ENCODE measurements around the gene DPF3. TPM values are rescaled to one million over a fixed set of nuclear protein-coding genes. Genes with fewer than 3 reads are reported as not detected.

Gene DPF3
- total RNA-seq, 1 experiment from 2014 or later, result 1.9 TPM

DNA sequence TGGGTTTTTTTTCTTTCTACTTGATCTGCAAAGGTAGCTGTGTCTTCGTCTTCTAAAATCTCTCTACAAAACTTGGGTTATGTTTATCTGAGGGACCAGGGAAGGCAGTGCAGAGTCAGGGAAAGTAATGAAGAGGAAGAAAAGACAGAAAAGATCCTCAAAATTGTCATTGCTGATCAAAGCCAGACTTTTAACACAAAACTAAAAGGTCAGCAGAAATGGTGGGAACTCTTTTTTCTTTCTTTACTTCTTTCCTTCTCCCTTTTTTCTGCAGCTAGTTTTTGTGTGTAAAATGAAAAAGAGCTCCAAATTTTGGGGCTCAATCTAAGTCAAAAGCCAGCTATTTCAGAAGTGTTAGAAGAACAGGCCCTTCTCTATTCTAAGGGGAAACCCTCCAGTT, 11.9 kb downstream of the DPF3 start:
- no peak for DNase-seq (ENCODE audit: unreplicated experiment)
- TF ChIP-seq, protein P1, sequence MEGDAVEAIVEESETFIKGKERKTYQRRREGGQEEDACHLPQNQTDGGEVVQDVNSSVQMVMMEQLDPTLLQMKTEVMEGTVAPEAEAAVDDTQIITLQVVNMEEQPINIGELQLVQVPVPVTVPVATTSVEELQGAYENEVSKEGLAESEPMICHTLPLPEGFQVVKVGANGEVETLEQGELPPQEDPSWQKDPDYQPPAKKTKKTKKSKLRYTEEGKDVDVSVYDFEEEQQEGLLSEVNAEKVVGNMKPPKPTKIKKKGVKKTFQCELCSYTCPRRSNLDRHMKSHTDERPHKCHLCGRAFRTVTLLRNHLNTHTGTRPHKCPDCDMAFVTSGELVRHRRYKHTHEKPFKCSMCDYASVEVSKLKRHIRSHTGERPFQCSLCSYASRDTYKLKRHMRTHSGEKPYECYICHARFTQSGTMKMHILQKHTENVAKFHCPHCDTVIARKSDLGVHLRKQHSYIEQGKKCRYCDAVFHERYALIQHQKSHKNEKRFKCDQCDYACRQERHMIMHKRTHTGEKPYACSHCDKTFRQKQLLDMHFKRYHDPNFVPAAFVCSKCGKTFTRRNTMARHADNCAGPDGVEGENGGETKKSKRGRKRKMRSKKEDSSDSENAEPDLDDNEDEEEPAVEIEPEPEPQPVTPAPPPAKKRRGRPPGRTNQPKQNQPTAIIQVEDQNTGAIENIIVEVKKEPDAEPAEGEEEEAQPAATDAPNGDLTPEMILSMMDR (IDR thresholded peaks at IDR 0.05; ENCODE audit: unreplicated experiment), result no peak
- Mint-ChIP-seq H3K27ac (ENCODE audit: low read depth, unreplicated experiment) (no peak overlapping the region), H3K4me3 (ENCODE audit: unreplicated experiment) (no peak overlapping the region), H3K27me3 (ENCODE audit: insufficient read depth, unreplicated experiment) (no peaks in the 10 kb centered on the region), H3K4me1 (ENCODE audit: insufficient read depth, unreplicated experiment) (no peaks in the 10 kb centered on the region), H3K36me3 (ENCODE audit: insufficient read depth, unreplicated experiment) (no peaks in the 10 kb centered on the region), H3K9me3 (ENCODE audit: unreplicated experiment) (no peaks in the 10 kb centered on the region)
- ChIA-PET POLR2A (interaction anchor here (0.6 kb wide), 1 partner anchor 1549 kb away, joined by 3 read pairs; no protein-coding TSS in a partner anchor), CTCF (interaction anchor here (0.6 kb wide), 2 partner anchors 323 to 727 kb away, joined by 3 read pairs; no protein-coding TSS in a partner anchor)
- intact Hi-C loops (cut with micrococcal nuclease), result no loop called here
- BruUV-seq (replicated peaks), result no TSS peak

DNA sequence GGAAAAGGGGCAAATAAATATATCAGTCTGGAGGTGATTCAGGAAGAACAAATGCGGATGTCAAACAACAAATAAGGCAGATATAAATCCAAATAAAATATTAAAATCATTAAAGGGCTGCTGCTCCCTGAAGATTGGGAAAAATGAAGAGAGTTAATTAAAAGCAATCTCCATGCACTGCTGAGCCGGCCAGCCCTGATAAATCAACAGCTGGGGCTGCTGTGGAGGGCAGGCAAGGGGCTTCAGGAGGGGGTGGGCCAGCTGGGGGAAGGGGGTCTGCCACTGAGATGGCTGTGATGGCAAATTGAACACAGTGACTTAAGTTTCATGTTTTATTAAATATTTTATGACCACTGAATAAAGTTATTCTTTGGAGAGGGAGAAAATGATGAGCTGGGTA, 12.4 kb downstream of the DPF3 start:
- H3K4me3 Mint-ChIP-seq (ENCODE audit: unreplicated experiment), result no peak overlapping the region
- TF ChIP-seq, protein P1 (IDR thresholded peaks at IDR 0.05; ENCODE audit: unreplicated experiment), result no peak
- H3K27ac Mint-ChIP-seq (ENCODE audit: low read depth, unreplicated experiment), result no peak overlapping the region
- ChIA-PET POLR2A (interaction anchor here (0.6 kb wide), 1 partner anchor 1550 kb away, joined by 3 read pairs; no protein-coding TSS in a partner anchor), CTCF (interaction anchor here (0.6 kb wide), 2 partner anchors 323 to 726 kb away, joined by 3 read pairs; no protein-coding TSS in a partner anchor)
- H3K36me3 Mint-ChIP-seq (ENCODE audit: insufficient read depth, unreplicated experiment), result no peaks in the 10 kb centered on the region
- intact Hi-C loops (cut with micrococcal nuclease), result no loop called here
- no peak for DNase-seq (ENCODE audit: unreplicated experiment)
- no peaks in the 10 kb centered on the region for H3K4me1 Mint-ChIP-seq (ENCODE audit: insufficient read depth, unreplicated experiment)
- H3K27me3 Mint-ChIP-seq (ENCODE audit: insufficient read depth, unreplicated experiment), result no peaks in the 10 kb centered on the region
- H3K9me3 Mint-ChIP-seq (ENCODE audit: unreplicated experiment), result no peaks in the 10 kb centered on the region
- BruUV-seq (replicated peaks), result no TSS peak

DNA sequence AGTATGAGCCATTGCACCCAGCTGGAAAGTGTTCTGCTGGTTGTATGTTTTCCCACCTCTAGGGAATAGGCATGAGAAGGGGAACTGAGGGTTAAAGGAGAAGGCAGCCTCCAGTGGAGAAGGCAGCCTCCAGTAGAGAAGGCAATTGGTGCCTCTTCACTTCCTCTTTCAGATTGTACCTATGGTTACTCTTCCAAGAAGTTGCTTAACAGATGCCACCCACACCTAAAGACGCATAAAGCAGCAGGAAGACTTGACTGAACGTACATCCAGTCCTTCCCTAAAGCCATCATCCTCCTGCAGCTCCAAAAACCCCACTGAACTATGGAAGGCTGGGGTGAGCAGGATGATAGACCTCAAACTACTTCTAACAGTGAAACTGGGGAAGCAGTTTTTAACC, 13.1 kb downstream of the DPF3 start:
- TF ChIP-seq, protein P1 (IDR thresholded peaks at IDR 0.05; ENCODE audit: unreplicated experiment), result no peak
- ChIA-PET CTCF (no interaction called here), POLR2A (no interaction called here)
- no peak overlapping the region for H3K27ac Mint-ChIP-seq (ENCODE audit: low read depth, unreplicated experiment)
- no peak overlapping the region for H3K4me3 Mint-ChIP-seq (ENCODE audit: unreplicated experiment)
- no peaks in the 10 kb centered on the region for H3K36me3 Mint-ChIP-seq (ENCODE audit: insufficient read depth, unreplicated experiment)
- H3K27me3 Mint-ChIP-seq (ENCODE audit: insufficient read depth, unreplicated experiment), result no peaks in the 10 kb centered on the region
- no peaks in the 10 kb centered on the region for H3K4me1 Mint-ChIP-seq (ENCODE audit: insufficient read depth, unreplicated experiment)
- H3K9me3 Mint-ChIP-seq (ENCODE audit: unreplicated experiment), result no peaks in the 10 kb centered on the region
- BruUV-seq (replicated peaks), result no TSS peak
- no peak for DNase-seq (ENCODE audit: unreplicated experiment)
- intact Hi-C loops (cut with micrococcal nuclease), result no loop called here

DNA sequence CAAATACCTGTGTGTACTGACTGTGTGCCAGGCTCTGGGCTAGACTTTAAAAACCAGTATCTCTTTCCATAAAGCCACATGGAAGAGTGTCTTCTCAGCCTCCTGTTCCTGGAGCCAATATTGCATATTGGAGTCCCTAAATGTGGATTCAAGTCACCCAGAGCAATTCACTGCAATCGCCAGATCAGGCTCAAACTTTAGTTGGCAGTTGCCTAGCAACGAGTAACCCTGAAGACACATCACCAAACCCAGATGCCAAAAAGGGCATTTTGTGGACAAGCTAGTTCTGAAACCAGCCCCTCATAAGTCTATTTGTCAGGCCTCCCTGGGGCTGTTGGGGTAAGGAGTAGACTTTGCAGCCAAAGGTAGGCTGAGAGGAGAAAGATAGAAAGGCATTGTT, 13.7 kb downstream of the DPF3 start:
- ChIA-PET POLR2A (no interaction called here), CTCF (no interaction called here)
- Mint-ChIP-seq H3K4me1 (ENCODE audit: insufficient read depth, unreplicated experiment) (no peaks in the 10 kb centered on the region), H3K4me3 (ENCODE audit: unreplicated experiment) (no peak overlapping the region), H3K9me3 (ENCODE audit: unreplicated experiment) (no peaks in the 10 kb centered on the region), H3K36me3 (ENCODE audit: insufficient read depth, unreplicated experiment) (no peaks in the 10 kb centered on the region), H3K27ac (ENCODE audit: low read depth, unreplicated experiment) (no peak overlapping the region), H3K27me3 (ENCODE audit: insufficient read depth, unreplicated experiment) (no peaks in the 10 kb centered on the region)
- TF ChIP-seq, protein P1 (IDR thresholded peaks at IDR 0.05; ENCODE audit: unreplicated experiment), result no peak
- BruUV-seq (replicated peaks), result no TSS peak
- intact Hi-C loops (cut with micrococcal nuclease), result no loop called here
- DNase-seq (ENCODE audit: unreplicated experiment), result no peak
